Hepatocyte (in vitro differentiated cells): ENCODE results near the gene DNASE2.

Experiments used
- EZH2 ChIP-seq: fragments of 200-600 bp; sonication (generic); IDR thresholded peaks from 2 replicates; pipeline ENCODE4 v1.6.1; 2016; ENCODE audit warnings: antibody characterized with exemption, mild to moderate bottlenecking, borderline replicate concordance
- TF ChIP-seq, protein P1 (sequence below): fragments of 200-600 bp; sonication (generic); IDR thresholded peaks from 2 replicates; pipeline ENCODE4 v1.5.1; 2016; ENCODE audit warnings: antibody characterized with exemption, mild to moderate bottlenecking; ENCODE audit not compliant: poor library complexity

DNA sequence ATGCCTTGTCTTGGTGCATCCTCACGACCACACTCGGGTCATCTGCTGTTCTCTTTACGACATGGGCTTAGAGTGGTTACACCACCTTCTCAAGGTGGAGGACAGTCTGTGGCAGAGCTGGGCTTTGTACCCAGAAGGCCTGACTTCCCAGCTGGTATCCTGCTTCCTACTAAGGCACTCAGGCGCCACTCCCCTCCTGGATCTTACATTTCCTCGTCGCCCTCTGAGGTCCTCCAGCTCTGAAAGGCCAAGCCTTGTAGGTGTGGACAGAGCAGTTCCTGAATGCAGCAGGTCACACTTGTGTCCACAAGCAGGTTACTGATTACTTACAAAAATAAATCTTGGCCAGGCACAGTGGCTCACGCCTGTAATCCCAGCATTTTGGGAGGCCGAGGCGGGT, 25.9 kb upstream of the DNASE2 start:
- TF ChIP-seq EZH2, result no peak
- TF ChIP-seq, protein P1, sequence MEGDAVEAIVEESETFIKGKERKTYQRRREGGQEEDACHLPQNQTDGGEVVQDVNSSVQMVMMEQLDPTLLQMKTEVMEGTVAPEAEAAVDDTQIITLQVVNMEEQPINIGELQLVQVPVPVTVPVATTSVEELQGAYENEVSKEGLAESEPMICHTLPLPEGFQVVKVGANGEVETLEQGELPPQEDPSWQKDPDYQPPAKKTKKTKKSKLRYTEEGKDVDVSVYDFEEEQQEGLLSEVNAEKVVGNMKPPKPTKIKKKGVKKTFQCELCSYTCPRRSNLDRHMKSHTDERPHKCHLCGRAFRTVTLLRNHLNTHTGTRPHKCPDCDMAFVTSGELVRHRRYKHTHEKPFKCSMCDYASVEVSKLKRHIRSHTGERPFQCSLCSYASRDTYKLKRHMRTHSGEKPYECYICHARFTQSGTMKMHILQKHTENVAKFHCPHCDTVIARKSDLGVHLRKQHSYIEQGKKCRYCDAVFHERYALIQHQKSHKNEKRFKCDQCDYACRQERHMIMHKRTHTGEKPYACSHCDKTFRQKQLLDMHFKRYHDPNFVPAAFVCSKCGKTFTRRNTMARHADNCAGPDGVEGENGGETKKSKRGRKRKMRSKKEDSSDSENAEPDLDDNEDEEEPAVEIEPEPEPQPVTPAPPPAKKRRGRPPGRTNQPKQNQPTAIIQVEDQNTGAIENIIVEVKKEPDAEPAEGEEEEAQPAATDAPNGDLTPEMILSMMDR, result no peak
